Measurements from ENCODE around the gene TFAM.

Gene TFAM

GRCh38 chr10:58444321-58444720 lies 59.1 kb downstream of the TFAM start:
- DNase-seq (ENCODE audit: low read depth in 1 of 2, low spot score in 1 of 2), result no peak
- no peak for TF ChIP-seq JUND (IDR thresholded peaks at IDR 0.05; ENCODE audit: low read depth)
- in situ Hi-C loops (cut with HindIII; ENCODE audit: low pct_unique_long_range_greater_than_20kb, low sequenced_read_pairs), result no loop called here

GRCh38 chr10:58444876-58445275 lies 59.7 kb downstream of the TFAM start:
- no peak for DNase-seq (ENCODE audit: low read depth in 1 of 2, low spot score in 1 of 2)
- in situ Hi-C loops (cut with HindIII; ENCODE audit: low pct_unique_long_range_greater_than_20kb, low sequenced_read_pairs), result no loop called here
- no peak for TF ChIP-seq JUND (IDR thresholded peaks at IDR 0.05; ENCODE audit: low read depth)

GRCh38 chr10:58448121-58448935 lies 63.1 kb downstream of the TFAM start:
- DNase-seq (ENCODE audit: low read depth in 1 of 2, low spot score in 1 of 2), result no peak
- in situ Hi-C loops (cut with HindIII; ENCODE audit: low pct_unique_long_range_greater_than_20kb, low sequenced_read_pairs), result no loop called here
- no peak for TF ChIP-seq JUND (IDR thresholded peaks at IDR 0.05; ENCODE audit: low read depth)

Data from T47D (cell line).